Embryonic facial prominence (tissue), 1 donor: ENCODE results near the gene PTGIR.

Source experiments
- DNase-seq: peaks from one replicate; pipeline ENCODE4 v3.0.0-alpha.2; 2016; ENCODE audit errors: extremely low spot score

Gene PTGIR, protein sequence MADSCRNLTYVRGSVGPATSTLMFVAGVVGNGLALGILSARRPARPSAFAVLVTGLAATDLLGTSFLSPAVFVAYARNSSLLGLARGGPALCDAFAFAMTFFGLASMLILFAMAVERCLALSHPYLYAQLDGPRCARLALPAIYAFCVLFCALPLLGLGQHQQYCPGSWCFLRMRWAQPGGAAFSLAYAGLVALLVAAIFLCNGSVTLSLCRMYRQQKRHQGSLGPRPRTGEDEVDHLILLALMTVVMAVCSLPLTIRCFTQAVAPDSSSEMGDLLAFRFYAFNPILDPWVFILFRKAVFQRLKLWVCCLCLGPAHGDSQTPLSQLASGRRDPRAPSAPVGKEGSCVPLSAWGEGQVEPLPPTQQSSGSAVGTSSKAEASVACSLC

DNA sequence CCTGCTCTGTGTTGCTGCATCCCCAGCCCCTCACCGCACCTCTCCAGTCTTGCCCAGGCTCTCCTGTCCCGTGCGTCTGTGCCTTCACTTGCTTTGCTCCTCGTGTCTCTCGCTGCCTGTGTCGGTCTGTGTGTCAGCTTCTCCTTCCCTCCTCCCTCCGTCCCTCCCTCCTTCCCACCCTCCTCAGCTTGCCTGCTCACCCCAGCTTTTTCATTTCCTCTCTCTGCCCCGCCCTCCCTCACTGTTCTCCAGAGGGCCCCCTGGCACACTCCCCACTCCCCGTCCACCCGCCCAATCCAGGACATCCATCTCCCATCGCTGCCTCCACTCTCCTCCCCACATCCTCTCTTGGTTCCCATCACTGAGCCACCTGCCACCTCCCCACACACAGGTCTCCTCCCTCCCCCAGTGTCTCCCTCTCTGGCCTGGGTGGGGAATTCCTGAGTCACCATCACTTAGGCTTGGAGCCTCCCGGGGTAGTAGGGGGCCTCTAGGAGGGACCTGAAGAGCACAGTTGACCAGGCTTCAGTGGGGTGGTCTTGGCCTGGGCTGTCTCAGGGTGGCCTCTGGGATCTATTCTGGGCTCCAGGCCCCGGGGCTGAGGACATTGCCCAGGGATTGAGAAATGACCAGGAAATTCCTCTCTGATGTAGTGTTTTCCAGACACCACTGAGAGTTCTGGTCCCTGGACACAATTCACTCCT lies at the start of gene PTGIR:
TSS of gene PTGIR (minus strand) at position 132 of the 704 bp plus-strand sequence. CDS start 864 bp downstream, outside the sequence.
- no peak for DNase-seq

GRCh38 chr19:46670813-46671212 lies 45.9 kb upstream of the PTGIR start:
- no peak for DNase-seq

DNA sequence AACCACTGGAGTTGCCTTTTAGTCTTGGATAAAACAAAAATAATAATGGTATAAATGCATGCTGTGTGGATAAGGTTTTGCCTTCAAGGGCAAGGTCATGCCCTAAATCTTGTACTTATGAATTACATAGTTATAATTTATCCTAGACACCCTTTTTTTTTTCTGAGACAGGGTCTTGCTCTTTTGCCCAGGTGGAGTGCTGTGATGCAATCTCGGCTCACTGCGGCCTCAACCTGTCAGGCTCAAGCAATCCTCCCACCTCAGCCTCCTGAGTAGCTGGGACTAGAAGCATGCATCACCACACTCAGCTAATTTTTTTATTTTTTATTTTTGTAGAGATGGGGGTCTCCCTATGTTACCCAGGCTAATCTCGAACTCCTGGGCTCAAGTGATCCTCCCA lies 43.8 kb upstream of the PTGIR start:
- no peak for DNase-seq

- DNase-seq: no peak
Measured at GRCh38 chr19:46665072-46665471, 40.2 kb upstream of the PTGIR start.

- DNase-seq: peak; percentile 89
Measured at GRCh38 chr19:46661735-46662592, 37.1 kb upstream of the PTGIR start.

DNA sequence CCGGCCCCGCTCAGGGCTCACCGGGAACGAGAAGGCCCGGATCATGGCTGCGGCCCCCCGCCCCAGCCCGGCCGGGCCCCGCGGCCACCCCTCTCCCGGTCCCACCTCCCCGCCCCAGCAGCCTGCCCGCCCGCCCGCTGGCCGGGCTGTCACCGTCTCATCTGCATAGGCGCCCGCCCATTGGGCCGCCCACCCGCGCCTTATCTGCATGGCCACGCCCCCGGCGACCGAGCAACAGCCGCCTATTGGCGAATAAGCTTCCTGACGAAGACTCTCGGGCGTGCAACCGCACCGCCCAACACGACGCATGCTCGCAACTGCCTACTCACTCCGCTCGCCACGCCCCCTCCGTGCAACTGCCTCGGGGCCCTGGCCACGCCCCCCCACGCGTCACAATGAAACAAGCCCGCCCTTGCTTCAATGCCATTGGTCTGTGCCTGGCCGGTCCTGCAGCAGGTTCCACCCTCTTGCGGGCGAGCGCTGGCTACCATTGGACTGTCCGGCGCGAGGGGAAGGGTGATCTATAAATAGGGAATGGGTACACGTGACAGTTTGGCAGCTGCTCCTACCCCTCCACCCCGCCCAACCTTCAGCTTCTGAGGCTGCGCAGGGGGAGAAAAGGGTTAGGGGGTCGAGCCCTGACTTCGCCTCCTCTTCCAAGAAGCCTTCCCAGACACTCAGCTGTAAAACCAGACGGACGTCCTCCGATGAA lies 36.3 kb upstream of the PTGIR start, which contains the start of gene DACT3:
TSS of gene DACT3 (minus strand) at position 163 of the 712 bp plus-strand sequence. CDS start at position 45, 118 bp downstream.
- DNase-seq: peak; percentile 100

- DNase-seq: no peak
Measured at GRCh38 chr19:46660551-46661019, 35.7 kb upstream of the PTGIR start.

GRCh38 chr19:46660008-46660517 lies 35.2 kb upstream of the PTGIR start:
- peak; percentile 59 for DNase-seq

GRCh38 chr19:46659151-46660007 lies 34.5 kb upstream of the PTGIR start:
- peak; percentile 18 for DNase-seq

- no peak for DNase-seq
Measured at GRCh38 chr19:46656541-46656940, 31.7 kb upstream of the PTGIR start.

GRCh38 chr19:46654621-46655152 lies 29.8 kb upstream of the PTGIR start:
- DNase-seq: no peak

DNA sequence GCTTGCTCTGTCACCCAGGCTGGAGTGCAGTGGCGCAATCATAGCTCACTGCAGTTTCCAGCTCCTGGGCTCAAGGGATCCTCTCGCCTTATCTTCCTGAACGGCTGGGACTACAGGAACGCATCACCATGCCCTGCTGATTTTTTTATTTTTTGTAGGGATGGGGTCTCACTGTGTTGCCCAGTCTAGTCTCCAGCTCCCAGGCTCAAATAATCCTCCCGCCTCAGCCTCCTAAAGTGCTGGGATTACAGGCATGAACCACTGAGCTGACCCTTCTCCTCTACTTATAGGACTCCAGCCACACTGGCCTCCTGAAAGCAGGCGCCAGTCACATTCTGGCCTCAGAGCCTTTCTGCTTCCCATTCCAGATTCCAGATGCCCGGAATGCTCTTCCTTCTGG lies 25.6 kb upstream of the PTGIR start:
- no peak for DNase-seq

DNA sequence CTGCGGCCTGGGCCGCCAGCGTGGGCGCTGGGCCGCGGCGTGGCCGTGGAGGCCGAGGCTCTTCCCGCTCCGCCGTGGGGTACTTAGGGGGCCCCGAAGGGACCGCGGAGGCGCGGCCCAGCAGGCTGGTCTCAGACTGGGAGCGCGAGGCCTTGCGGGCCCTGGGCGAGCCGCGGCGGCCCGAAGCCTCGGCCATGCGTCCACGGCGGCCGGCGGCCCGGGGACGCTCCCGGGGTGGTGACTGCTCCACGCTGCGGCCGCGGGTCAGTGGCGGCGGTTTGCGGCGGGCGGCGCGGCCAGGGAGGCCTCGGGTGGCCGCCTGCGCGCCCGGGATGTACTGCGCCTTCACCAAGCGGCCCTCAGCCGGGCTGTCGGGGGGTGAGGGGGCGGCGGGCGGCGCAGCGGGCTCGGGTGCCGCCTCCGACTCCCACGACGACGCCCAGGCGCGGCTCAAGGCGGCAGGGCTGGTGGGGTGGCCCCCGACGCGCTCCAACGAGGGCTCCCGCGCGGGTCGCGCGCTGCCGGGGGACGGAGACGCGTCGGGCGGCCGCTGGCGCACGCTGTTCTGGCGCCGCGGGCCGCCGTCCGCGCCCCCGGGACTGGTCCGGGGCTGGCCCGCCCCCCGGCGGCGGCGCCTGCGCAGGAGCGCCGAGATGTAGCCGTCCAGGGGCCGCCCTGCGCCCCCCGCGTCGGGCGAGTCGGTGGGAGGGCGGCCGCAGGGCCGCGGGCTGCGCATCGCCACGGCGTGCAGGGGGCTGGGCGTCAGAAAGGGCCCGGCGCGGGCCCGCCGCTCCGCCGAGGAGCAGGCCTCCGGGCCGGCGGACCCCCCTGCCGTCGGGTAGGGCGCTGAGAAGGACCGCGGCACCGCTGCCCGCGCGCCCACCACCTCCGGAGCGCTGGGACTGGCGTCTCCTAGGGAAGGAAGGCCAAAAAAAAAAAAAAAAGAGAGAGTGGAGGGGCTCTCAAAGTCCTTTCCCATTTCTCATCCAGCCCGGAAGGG lies 24.4 kb upstream of the PTGIR start:
- DNase-seq: no peak

DNA sequence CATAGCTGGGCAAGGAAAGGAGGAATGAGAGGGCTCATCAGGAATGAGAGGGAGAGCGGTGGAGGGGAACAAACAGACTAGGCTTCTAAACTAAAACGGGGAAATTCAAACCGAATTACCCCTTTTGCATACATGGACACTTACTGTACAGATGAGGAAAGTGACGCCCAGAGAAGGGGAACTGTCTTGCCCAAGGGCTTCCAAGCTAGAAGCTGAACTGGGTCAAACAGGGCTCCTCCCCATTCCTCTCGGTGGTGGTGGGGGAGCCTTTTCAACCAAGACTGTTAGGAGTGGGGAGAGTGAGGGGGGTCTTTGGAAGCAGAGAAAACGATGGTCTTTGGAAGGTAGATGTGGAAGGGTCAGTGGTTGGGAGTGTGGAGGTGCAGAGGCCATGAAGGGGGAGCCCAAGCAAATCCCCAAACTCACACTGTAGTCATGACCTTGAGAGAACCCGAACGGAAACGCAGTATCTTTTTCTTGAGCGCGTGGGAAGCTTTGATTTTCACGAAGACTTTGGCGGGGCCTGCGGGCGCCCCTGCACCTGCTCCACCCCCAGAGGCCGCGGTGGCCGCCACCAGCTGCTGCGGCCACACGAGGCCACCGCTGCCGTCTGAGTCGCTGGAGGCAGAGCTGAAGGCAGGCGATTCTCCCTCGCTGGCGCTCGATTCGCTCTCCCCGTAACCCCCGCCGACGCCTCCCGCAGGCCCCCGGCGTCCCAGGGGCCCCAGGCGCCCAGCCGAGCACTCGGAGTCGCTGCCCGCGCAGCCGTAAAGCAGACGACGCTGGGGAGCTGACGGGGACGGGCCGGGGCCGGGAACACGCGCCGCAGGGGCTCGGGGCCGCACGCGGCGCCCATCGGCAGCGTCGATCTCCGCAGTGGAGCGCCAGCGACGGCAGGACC lies 23.4 kb upstream of the PTGIR start:
- no peak for DNase-seq

DNA sequence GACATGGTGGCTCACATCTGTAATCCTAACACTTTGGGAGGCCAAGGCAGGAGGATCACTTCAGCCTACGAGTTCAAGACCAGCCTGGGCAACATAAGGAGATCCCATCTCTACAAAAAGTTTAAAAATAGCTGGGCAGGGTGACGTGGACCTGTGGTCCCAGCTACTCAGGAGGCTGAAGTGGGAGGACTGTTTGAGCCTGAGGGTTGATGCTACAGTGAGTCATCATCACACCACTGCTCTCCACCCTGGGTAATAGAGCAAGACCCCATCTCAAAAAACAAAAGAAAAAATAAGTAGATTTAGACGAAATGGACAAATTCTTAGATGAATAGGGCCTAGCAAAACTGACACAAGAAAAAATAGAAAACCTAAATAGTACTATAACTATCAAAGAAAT lies 21.5 kb upstream of the PTGIR start:
- DNase-seq: no peak

GRCh38 chr19:46644720-46645119 lies 19.8 kb upstream of the PTGIR start:
- no peak for DNase-seq

DNA sequence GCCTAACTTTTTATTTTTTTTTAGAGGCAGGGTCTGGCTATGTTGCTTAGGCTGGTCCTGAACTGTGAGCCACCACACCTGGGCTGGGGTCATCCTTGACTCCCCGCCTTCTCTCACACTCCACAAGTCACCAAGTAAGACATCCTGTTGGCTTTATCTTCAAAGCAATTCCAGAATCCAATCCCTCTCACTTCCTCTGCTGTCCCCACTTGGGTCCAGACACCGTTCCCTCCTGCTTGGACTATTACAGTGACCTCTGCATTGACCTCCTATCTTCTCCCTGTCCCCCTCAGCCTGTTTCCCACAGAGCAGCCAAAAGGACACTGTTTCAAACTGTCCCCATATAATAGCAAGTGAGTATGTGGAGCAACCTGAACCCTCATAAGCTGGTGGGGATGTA lies 15.8 kb upstream of the PTGIR start:
- no peak for DNase-seq
